GM18498 (cell line): ENCODE data around the gene ARFGAP3.
A peak's percentile ranks its signal among the peaks of the same experiment; 100 is the strongest.

Experiments
- ATAC-seq: cut with Tn5 transposase; IDR thresholded peaks from one replicate; pipeline ENCODE4 v1.9.1; 2021; ENCODE audit warnings: mild to moderate bottlenecking, moderate library complexity; ENCODE audit not compliant: unreplicated experiment

ARFGAP3 gene

GRCh38 chr22:42865536-42865935, 8.5 kb upstream of the ARFGAP3 start:
- ATAC-seq: no peak

GRCh38 chr22:42863349-42863961, 6.4 kb upstream of the ARFGAP3 start:
- no peak for ATAC-seq

GRCh38 chr22:42862045-42862734, 5.1 kb upstream of the ARFGAP3 start:
- no peak for ATAC-seq

GRCh38 chr22:42860968-42861367, 3.9 kb upstream of the ARFGAP3 start:
- ATAC-seq: no peak

GRCh38 chr22:42857845-42858481, 890 bp upstream of the ARFGAP3 start:
- no peak for ATAC-seq

GRCh38 chr22:42856179-42856864, 751 bp downstream of the ARFGAP3 start:
- ATAC-seq: peak; percentile 36

GRCh38 chr22:42855721-42856120, 1.4 kb downstream of the ARFGAP3 start:
- no peak for ATAC-seq

GRCh38 chr22:42855211-42855610, 1.9 kb downstream of the ARFGAP3 start:
- ATAC-seq: no peak

- no peak for ATAC-seq
These were observed 8.0 kb downstream of the ARFGAP3 start for GRCh38 chr22:42848941-42849550.

GRCh38 chr22:42847110-42847509, 10.0 kb downstream of the ARFGAP3 start:
- ATAC-seq: no peak

- no peak for ATAC-seq
These were observed 12.3 kb downstream of the ARFGAP3 start for GRCh38 chr22:42844756-42845155.

GRCh38 chr22:42842658-42843370, 14.3 kb downstream of the ARFGAP3 start:
- ATAC-seq: no peak

GRCh38 chr22:42841444-42841843, 15.6 kb downstream of the ARFGAP3 start:
- no peak for ATAC-seq

- no peak for ATAC-seq
These were observed 19.5 kb downstream of the ARFGAP3 start for GRCh38 chr22:42837556-42837955.

GRCh38 chr22:42836026-42836425, 21.0 kb downstream of the ARFGAP3 start:
- no peak for ATAC-seq

- no peak for ATAC-seq
These were observed 22.7 kb downstream of the ARFGAP3 start for GRCh38 chr22:42834177-42834949.

GRCh38 chr22:42833104-42833503, 24.0 kb downstream of the ARFGAP3 start:
- ATAC-seq: no peak

GRCh38 chr22:42831712-42832111, 25.4 kb downstream of the ARFGAP3 start:
- no peak for ATAC-seq

- ATAC-seq: no peak
These were observed 26.9 kb downstream of the ARFGAP3 start for GRCh38 chr22:42830161-42830560.

- no peak for ATAC-seq
These were observed 27.8 kb downstream of the ARFGAP3 start for GRCh38 chr22:42829302-42829701.
